Measurements from ENCODE around the gene KDM5B.
"Not testable (repeated sequence)": the region's sequence is repeated elsewhere in the genome, so short reads cannot be mapped to it uniquely, and the experiment has no call there.

The KDM5B gene

GRCh38 chr1:202794051-202794740, 14.0 kb downstream of the KDM5B start:
- DNase-seq (ENCODE audit: low read depth in 1 of 2, low spot score in 1 of 2), result no peak

- DNase-seq (ENCODE audit: low read depth in 1 of 2, low spot score in 1 of 2), result no peak
Observed at GRCh38 chr1:202791077-202791747, 17.0 kb downstream of the KDM5B start.

DNA sequence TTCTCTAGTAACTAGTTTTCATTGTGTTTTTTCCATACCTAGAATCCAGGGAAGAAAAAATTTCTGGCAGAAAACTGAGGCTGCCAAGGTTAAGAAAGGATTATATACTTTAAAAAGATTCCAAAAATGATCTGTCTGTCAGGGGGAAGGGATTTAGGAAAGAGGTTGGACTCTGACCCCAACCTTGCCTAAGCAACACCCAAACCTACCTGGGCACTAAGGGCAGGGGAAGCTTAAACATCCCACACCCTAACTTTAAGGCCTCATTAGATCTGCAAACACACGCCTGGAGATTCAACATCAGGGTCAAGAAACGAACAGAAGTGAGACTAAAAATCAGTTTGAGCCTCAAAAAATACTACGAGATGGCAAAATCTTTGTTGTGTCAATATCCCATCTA, 19.4 kb downstream of the KDM5B start:
- no peak for DNase-seq (ENCODE audit: low read depth in 1 of 2, low spot score in 1 of 2)

DNA sequence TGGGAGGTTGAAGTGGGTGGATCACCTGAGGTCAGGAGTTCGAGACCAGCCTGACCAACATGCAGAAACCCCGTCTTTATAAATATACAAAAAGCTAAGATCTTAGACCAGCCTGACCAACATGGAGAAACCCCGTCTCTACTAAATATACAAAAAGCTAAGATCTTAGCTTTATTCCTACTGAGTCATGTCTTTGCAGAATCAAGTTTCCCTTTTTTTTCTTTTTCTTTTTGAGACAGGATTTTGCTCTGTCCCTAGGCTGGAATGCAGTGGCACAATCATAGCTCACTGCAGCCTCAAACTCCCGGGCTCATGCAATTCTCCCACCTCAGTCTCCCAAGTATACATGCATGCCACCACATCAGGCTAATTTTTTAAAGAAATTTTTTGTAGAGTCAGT, 21.4 kb downstream of the KDM5B start:
- DNase-seq (ENCODE audit: low read depth in 1 of 2, low spot score in 1 of 2), result no peak

DNA sequence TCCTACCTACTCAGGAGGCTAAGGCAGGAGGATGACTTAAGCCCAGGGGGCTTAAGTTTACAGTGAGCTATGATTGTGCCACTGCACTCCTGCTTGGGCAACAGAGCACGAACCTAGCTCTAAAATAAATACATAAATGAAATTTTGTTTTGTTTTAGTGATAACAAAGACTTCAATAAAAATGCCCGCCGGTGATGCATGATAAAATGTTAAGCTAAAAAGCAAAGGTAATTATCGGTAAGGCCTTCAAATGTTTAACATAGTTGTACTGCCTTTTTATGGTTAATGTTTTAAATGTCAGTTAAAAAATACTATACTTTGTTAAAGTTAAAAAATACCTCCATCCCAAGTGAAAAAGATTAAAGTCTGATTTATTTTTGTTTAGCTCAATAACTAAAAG, 27.0 kb downstream of the KDM5B start:
- no peak for DNase-seq (ENCODE audit: low read depth in 1 of 2, low spot score in 1 of 2)

- DNase-seq (ENCODE audit: low read depth in 1 of 2, low spot score in 1 of 2), result no peak
Observed at GRCh38 chr1:202770135-202770534, 38.1 kb downstream of the KDM5B start.

DNA sequence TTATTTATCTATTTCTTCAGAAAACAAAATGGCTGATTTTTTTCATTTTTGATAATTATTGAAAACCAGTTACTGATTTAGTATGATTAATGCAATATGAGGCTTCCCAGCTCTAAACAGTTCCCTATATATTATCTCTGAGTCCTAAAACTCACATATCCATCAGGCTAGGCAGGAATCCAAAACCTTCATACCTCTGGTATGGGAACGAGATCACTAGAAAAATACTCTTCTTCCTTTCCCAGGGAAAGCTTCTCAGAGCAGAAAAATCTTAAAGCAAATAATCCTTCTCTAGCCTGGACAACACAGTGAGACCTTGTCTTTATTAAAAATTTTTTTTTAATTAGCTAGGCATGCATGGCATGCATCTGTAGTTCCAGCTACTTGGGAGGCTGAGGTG, 42.5 kb downstream of the KDM5B start:
- no peak for DNase-seq (ENCODE audit: low read depth in 1 of 2, low spot score in 1 of 2)

GRCh38 chr1:202762019-202762418, 46.2 kb downstream of the KDM5B start:
- DNase-seq (ENCODE audit: low read depth in 1 of 2, low spot score in 1 of 2), result no peak

DNA sequence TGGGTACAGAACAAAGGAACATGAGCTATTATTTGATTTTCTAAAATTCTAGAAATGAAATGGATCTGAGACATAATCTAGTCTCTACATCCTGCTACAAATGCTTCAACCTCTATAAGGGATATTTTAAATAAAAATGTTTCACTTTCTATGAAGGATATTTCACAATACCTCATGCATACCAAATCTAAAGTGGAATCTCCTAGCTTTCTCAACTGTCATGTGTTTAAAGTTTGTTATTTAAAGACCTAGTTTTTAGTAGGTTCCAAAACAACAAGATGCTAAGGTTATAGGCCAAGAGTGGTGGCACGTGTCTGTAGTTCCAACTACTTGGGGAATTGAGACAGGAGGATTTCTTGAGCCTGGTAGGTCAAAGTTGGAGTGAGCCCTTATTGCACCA, 47.6 kb downstream of the KDM5B start:
- DNase-seq (ENCODE audit: low read depth in 1 of 2, low spot score in 1 of 2), result no peak

DNA sequence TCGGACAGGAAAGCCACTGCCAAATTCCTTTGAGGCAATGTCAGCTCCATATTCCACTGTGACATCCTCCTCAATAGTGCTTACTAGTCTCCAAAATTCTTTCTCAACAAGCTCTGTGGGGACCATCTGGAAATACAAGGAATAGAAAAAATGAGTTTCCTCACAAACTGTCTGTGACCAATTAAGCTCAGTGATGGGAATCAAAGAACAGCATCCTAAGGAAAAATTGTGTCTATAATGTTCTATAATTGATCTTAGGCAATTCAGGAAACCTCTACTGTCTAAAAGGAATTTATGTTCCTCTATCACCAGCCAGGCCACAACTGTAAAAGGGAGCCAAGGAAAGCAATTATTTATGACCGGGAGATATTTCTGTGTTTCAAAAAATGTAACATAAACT, 51.8 kb downstream of the KDM5B start:
- DNase-seq (ENCODE audit: low read depth in 1 of 2, low spot score in 1 of 2), result no peak

GRCh38 chr1:202754293-202754692, 53.9 kb downstream of the KDM5B start:
- DNase-seq (ENCODE audit: low read depth in 1 of 2, low spot score in 1 of 2), result no peak

GRCh38 chr1:202752774-202753173, 55.4 kb downstream of the KDM5B start:
- no peak for DNase-seq (ENCODE audit: low read depth in 1 of 2, low spot score in 1 of 2)

DNA sequence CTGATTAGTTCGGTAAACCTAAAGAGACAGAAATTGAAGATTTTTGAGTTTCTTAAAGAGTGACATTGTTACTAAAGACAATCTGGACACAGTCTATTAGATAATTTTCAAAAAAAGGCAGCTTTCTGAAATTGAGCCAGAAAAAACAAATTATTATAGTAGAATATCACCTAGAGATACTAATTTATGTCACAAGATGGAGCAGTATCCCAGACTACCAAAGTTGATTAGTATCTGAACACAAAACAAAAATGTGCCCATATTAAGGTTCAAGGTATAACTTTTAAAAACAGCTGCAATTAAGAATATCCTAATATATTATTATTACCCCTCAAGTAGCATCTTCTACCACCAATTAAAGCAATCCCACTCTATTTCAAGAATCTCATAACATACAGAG, 57.5 kb downstream of the KDM5B start:
- no peak for DNase-seq (ENCODE audit: low read depth in 1 of 2, low spot score in 1 of 2)

DNA sequence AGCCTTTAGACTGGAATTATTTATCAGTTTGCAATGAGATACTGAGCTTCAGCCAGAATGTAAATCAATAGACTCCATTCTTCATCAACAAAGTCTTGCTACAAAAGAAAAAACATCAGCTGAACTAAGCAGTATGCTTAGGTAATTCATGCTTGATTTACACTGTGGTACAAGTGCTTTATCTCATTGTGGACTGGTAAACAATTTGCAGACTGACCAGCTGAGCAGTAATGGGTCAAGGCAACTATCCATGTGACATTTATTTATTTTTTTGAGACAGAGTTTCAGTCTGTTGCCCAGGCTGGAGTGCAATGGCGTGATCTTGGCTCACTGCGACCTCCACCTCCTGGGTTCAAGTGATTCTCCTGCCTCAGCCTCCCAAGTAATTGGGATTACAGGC, 58.2 kb downstream of the KDM5B start:
- DNase-seq (ENCODE audit: low read depth in 1 of 2, low spot score in 1 of 2), result no peak

DNA sequence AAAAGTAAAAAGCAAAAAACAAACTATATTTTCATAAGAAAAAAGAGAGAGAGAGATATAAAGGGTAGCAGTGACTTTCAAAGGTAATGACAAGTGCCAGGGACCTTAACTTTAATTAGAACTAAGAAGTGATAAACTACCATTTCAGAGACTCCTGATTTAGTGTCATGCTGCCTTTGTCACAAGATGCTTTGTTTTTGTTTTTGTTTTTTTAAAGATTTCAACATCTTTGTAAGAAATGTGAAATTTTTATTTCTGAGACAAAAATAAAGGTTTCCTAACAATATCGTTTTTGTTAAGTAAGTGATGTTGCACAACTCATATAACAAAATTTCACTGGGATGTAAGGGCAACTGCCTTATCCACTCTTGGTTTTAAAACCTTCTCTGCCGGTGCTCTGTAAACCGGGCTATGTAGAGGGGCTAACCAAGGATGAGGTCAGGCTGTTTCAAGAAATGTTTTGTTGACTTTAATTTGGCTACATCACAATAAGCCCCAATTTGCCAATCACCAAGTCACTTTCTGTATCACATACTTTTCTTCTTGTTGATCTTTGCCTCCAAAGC, 62.8 kb downstream of the KDM5B start:
- no peak for DNase-seq (ENCODE audit: low read depth in 1 of 2, low spot score in 1 of 2)

- not testable (repeated sequence) for DNase-seq (ENCODE audit: low read depth in 1 of 2, low spot score in 1 of 2)
Observed at GRCh38 chr1:202744770-202745169, 63.5 kb downstream of the KDM5B start.

DNA sequence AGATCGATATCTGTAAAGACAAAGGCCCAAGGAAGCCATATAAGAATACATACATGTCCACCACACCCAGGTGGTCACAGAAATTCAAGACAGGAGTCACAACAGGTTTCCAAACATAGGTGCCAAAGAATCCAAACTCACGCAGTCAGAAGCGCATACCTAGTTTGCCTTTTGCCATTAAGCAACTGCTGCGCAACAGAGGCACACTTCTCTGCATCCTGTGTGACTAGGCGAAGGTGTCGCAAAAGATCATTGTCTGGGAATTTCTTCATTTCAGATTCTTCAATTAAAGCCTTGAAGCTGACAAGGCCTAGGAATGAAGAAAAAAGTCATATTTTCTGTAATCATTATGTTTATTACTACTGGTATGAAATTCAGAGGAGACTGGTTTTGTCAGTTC, 65.7 kb downstream of the KDM5B start:
- no peak for DNase-seq (ENCODE audit: low read depth in 1 of 2, low spot score in 1 of 2)

GRCh38 chr1:202733251-202733650, 75.0 kb downstream of the KDM5B start:
- no peak for DNase-seq (ENCODE audit: low read depth in 1 of 2, low spot score in 1 of 2)

DNA sequence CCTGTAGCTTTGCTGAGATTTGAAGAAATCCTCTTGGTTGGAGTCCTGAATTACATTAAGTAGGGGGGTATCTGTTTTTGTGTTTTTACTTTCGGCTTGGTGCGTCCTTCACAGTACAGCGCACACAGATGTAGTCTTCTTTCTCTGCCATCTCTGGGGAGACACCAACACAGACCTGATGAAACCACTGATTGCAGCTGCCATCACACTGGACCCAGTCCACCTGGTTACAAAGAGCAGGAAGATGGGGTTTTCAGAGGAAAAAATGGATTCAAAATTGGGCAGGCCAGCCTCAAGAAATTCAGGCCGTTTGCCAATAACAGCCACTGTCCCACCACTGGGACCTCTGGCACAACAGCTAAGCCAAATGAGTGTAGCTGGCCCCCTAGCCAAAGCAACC, 79.3 kb downstream of the KDM5B start:
- DNase-seq (ENCODE audit: low read depth in 1 of 2, low spot score in 1 of 2), result no peak

GRCh38 chr1:202725526-202725925, 82.7 kb downstream of the KDM5B start:
- DNase-seq (ENCODE audit: low read depth in 1 of 2, low spot score in 1 of 2), result no peak

DNA sequence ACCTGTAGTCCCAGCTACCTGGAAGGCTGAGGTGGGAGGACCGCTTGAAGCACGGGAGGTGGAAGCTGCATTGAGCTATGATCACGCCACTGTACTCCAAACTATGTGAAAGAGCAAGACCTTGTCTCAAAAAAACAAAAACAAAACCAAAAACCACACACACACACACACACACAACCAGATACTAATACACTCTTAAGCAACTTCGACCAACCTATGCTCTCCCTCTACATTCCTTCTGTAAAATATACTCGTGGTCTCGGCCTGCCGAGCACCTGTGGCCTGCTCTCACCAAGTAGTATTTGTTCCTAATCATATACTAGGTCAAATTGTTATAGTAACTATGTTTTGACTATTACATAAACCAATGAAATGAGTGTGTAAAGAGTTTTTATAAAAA, 84.5 kb downstream of the KDM5B start:
- no peak for DNase-seq (ENCODE audit: low read depth in 1 of 2, low spot score in 1 of 2)

GRCh38 chr1:202723046-202723445, 85.2 kb downstream of the KDM5B start:
- DNase-seq (ENCODE audit: low read depth in 1 of 2, low spot score in 1 of 2), result not testable (repeated sequence)

DNA sequence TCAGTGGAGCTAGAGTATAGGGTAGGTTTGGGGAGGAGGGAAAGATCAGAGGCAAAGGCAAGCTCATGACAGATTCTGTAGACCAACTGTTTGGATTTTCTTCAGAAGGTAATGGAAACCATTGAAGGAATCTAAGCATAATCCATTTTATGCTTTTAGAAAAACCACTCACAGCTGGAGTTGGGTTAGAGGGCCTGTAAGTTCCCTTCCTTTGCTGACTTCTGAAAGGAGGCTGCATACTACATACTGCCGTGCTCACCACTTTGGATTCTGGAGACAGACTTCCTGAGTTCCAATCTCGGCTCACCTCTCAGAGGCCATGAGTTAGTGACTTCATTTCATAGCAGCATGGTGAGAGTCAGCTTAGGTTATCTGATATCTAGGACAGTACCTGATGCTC, 91.6 kb downstream of the KDM5B start:
- no peak for DNase-seq (ENCODE audit: low read depth in 1 of 2, low spot score in 1 of 2)
